ENCODE measurements around the gene GLG1. TPM values are rescaled to one million over a fixed set of nuclear protein-coding genes. Genes with fewer than 3 reads are reported as not detected.

GLG1 gene
- total and polyA plus RNA-seq, 2 experiments from 2014 or later: 142 to 148 TPM

- no peak for TF ChIP-seq CTCF (IDR thresholded peaks at IDR 0.05; ENCODE audit: poor library complexity)
- no peak for TF ChIP-seq EZH2phosphoT487 (IDR thresholded peaks at IDR 0.05; ENCODE audit: low read depth, severe bottlenecking, unreplicated experiment)
- no peak for TF ChIP-seq EZH2 (IDR thresholded peaks at IDR 0.05; ENCODE audit: borderline replicate concordance)
- Histone ChIP-seq H3K79me2 (no peaks in the 10 kb centered on the region), H3K4me2 (no peak overlapping the region), H3K4me3 (no peak overlapping the region), H3K9me3 (ENCODE audit: low read depth) (no peaks in the 10 kb centered on the region), H3K4me1 (ENCODE audit: insufficient read depth) (no peaks in the 10 kb centered on the region), H2AFZ (no peak overlapping the region), H3K27ac (no peak overlapping the region), H3K9me2 (replicated peaks; ENCODE audit: insufficient read depth) (no peaks in the 10 kb centered on the region), H3K36me3 (replicated peaks; ENCODE audit: insufficient read depth, low read depth) (no peaks in the 10 kb centered on the region), H4K20me1 (ENCODE audit: insufficient read depth, poor library complexity, severe bottlenecking) (no peaks in the 10 kb centered on the region), H3K27me3 (no peaks in the 10 kb centered on the region)
- no peak for DNase-seq (ENCODE audit: low spot score)
- WGBS (ENCODE audit: low lambda C conversion rate, missing lambda C conversion rate): 97% methylated on average over 8 of the region's 8 CpGs
Observed at GRCh38 chr16:74641969-74642368, 35.1 kb upstream of the GLG1 start.

- H3K27me3 ChIP-seq: no peaks in the 10 kb centered on the region
- no peaks in the 10 kb centered on the region for H3K9me2 ChIP-seq (replicated peaks; ENCODE audit: insufficient read depth)
- peaks cover 9% of the 10 kb centered on the region for H3K4me1 ChIP-seq (ENCODE audit: insufficient read depth)
- no peak overlapping the region for H3K27ac ChIP-seq
- no peaks in the 10 kb centered on the region for H3K9me3 ChIP-seq (ENCODE audit: low read depth)
- no peak for DNase-seq (ENCODE audit: low spot score)
- H3K4me3 ChIP-seq: no peak overlapping the region
- no peaks in the 10 kb centered on the region for H3K79me2 ChIP-seq
- H2AFZ ChIP-seq: no peak overlapping the region
- no peaks in the 10 kb centered on the region for H3K36me3 ChIP-seq (replicated peaks; ENCODE audit: insufficient read depth, low read depth)
- H4K20me1 ChIP-seq (ENCODE audit: insufficient read depth, poor library complexity, severe bottlenecking): no peaks in the 10 kb centered on the region
- no peak overlapping the region for H3K4me2 ChIP-seq
- TF ChIP-seq CTCF (IDR thresholded peaks at IDR 0.05; ENCODE audit: poor library complexity): no peak
- TF ChIP-seq EZH2phosphoT487 (IDR thresholded peaks at IDR 0.05; ENCODE audit: low read depth, severe bottlenecking, unreplicated experiment): no peak
- no peak for TF ChIP-seq EZH2 (IDR thresholded peaks at IDR 0.05; ENCODE audit: borderline replicate concordance)
- 81% methylated on average over 7 of the region's 7 CpGs for WGBS (ENCODE audit: low lambda C conversion rate, missing lambda C conversion rate)
Observed at GRCh38 chr16:74637742-74638453, 31.0 kb upstream of the GLG1 start.

GRCh38 chr16:74635303-74635702, 28.4 kb upstream of the GLG1 start:
- no peak overlapping the region for H3K4me3 ChIP-seq
- H3K27ac ChIP-seq: no peak overlapping the region
- no peaks in the 10 kb centered on the region for H4K20me1 ChIP-seq (ENCODE audit: insufficient read depth, poor library complexity, severe bottlenecking)
- WGBS (ENCODE audit: low lambda C conversion rate, missing lambda C conversion rate): 55% methylated on average over 5 of the region's 5 CpGs
- no peak overlapping the region for H2AFZ ChIP-seq
- H3K79me2 ChIP-seq: no peaks in the 10 kb centered on the region
- no peak for TF ChIP-seq EZH2 (IDR thresholded peaks at IDR 0.05; ENCODE audit: borderline replicate concordance)
- TF ChIP-seq CTCF (IDR thresholded peaks at IDR 0.05; ENCODE audit: poor library complexity): no peak
- no peak for TF ChIP-seq EZH2phosphoT487 (IDR thresholded peaks at IDR 0.05; ENCODE audit: low read depth, severe bottlenecking, unreplicated experiment)
- peaks cover 9% of the 10 kb centered on the region for H3K4me1 ChIP-seq (ENCODE audit: insufficient read depth)
- H3K9me2 ChIP-seq (replicated peaks; ENCODE audit: insufficient read depth): no peaks in the 10 kb centered on the region
- no peak overlapping the region for H3K4me2 ChIP-seq
- no peaks in the 10 kb centered on the region for H3K9me3 ChIP-seq (ENCODE audit: low read depth)
- no peak for DNase-seq (ENCODE audit: low spot score)
- H3K36me3 ChIP-seq (replicated peaks; ENCODE audit: insufficient read depth, low read depth): no peaks in the 10 kb centered on the region
- no peaks in the 10 kb centered on the region for H3K27me3 ChIP-seq
